SK-N-MC (cell line): ENCODE measurements around the gene PSMG1.

Experiments
- FOXP2 ChIP-seq: optimal IDR thresholded peaks from 2 replicates; pipeline ENCODE3; 2011; ENCODE audit warnings: mild to moderate bottlenecking, moderate library complexity; ENCODE audit not compliant: insufficient read depth; ENCODE audit errors: extremely low read length, control extremely low read depth
- POLR2AphosphoS5 ChIP-seq: IDR thresholded peaks from 2 replicates; pipeline ENCODE4 v1.6.1; 2012; ENCODE audit warnings: mild to moderate bottlenecking, low read depth, low read length, borderline replicate concordance

GRCh38 chr21:39208624-39209333 lies 25.5 kb upstream of the PSMG1 start:
- no peak for TF ChIP-seq POLR2AphosphoS5
- no peak for TF ChIP-seq FOXP2
